Measurements from ENCODE around the gene RXYLT1.
"Not testable (repeated sequence)": the region's sequence is repeated elsewhere in the genome, so short reads cannot be mapped to it uniquely, and the experiment has no call there.

Gene RXYLT1

GRCh38 chr12:63779498-63780481, at the start of gene RXYLT1:
Gene RXYLT1, plus strand, starts transcription at chr12:63779909. Its CDS starts 52 bp downstream, at chr12:63779961.
- peak within 1 kb of the TSS; percentile 98 for H3K27ac Mint-ChIP-seq
- H3K27me3 Mint-ChIP-seq, result no peaks in the 10 kb centered on the region
- peak within 1 kb of the TSS; percentile 97 for H3K4me3 Mint-ChIP-seq
- peaks cover 24% of the 10 kb centered on the region for H3K36me3 Mint-ChIP-seq
- ATAC-seq, result peak; percentile 98
- H3K9me3 Mint-ChIP-seq, result no peaks in the 10 kb centered on the region
- peaks cover 23% of the 10 kb centered on the region for H3K4me1 Mint-ChIP-seq

- not testable (repeated sequence) for H3K27ac Mint-ChIP-seq, ATAC-seq, H3K27me3 Mint-ChIP-seq, H3K4me3 Mint-ChIP-seq, H3K36me3 Mint-ChIP-seq, H3K4me1 Mint-ChIP-seq, H3K9me3 Mint-ChIP-seq
Observed at GRCh38 chr12:63732779-63733178, 46.9 kb upstream of the RXYLT1 start.

GRCh38 chr12:63733585-63733984, 46.1 kb upstream of the RXYLT1 start:
- H3K4me1 Mint-ChIP-seq, H3K36me3 Mint-ChIP-seq, H3K27ac Mint-ChIP-seq, H3K9me3 Mint-ChIP-seq, H3K4me3 Mint-ChIP-seq, H3K27me3 Mint-ChIP-seq, ATAC-seq: not testable (repeated sequence)

- not testable (repeated sequence) for H3K4me3 Mint-ChIP-seq, H3K36me3 Mint-ChIP-seq, H3K27ac Mint-ChIP-seq, H3K9me3 Mint-ChIP-seq, ATAC-seq, H3K27me3 Mint-ChIP-seq, H3K4me1 Mint-ChIP-seq
Observed at GRCh38 chr12:63740551-63740950, 39.2 kb upstream of the RXYLT1 start.

- not testable (repeated sequence) for H3K4me1 Mint-ChIP-seq, ATAC-seq, H3K27ac Mint-ChIP-seq, H3K9me3 Mint-ChIP-seq, H3K4me3 Mint-ChIP-seq, H3K36me3 Mint-ChIP-seq
- H3K27me3 Mint-ChIP-seq, result peaks cover 13% of the 10 kb centered on the region
Observed at GRCh38 chr12:63741431-63741830, 38.3 kb upstream of the RXYLT1 start.

GRCh38 chr12:63744110-63744509, 35.6 kb upstream of the RXYLT1 start:
- H3K4me1 Mint-ChIP-seq, H3K9me3 Mint-ChIP-seq, ATAC-seq, H3K4me3 Mint-ChIP-seq, H3K36me3 Mint-ChIP-seq, H3K27ac Mint-ChIP-seq: not testable (repeated sequence)
- H3K27me3 Mint-ChIP-seq, result peaks cover 11% of the 10 kb centered on the region

GRCh38 chr12:63746470-63746869, 33.2 kb upstream of the RXYLT1 start:
- H3K9me3 Mint-ChIP-seq, ATAC-seq: not testable (repeated sequence)

GRCh38 chr12:63747136-63747535, 32.6 kb upstream of the RXYLT1 start:
- H3K27me3 Mint-ChIP-seq, H3K27ac Mint-ChIP-seq, H3K36me3 Mint-ChIP-seq, H3K4me3 Mint-ChIP-seq, H3K9me3 Mint-ChIP-seq, H3K4me1 Mint-ChIP-seq: not testable (repeated sequence)
- ATAC-seq, result peak; percentile 34

More at GRCh38 chr12:63746470-63746869, 33.2 kb upstream of the RXYLT1 start:
- H3K4me1 Mint-ChIP-seq, H3K27ac Mint-ChIP-seq, H3K36me3 Mint-ChIP-seq, H3K27me3 Mint-ChIP-seq, H3K4me3 Mint-ChIP-seq: not testable (repeated sequence)

- no peaks in the 10 kb centered on the region for H3K9me3 Mint-ChIP-seq
- ATAC-seq, result peak; percentile 54
- peaks cover 9% of the 10 kb centered on the region for H3K27me3 Mint-ChIP-seq
- H3K4me3 Mint-ChIP-seq, result no peak overlapping the region
- H3K36me3 Mint-ChIP-seq, result no peaks in the 10 kb centered on the region
- no peak overlapping the region for H3K27ac Mint-ChIP-seq
- H3K4me1 Mint-ChIP-seq, result no peaks in the 10 kb centered on the region
Observed at GRCh38 chr12:63747553-63747952, 32.2 kb upstream of the RXYLT1 start.

GRCh38 chr12:63752283-63752682, 27.4 kb upstream of the RXYLT1 start:
- H3K36me3 Mint-ChIP-seq, result no peaks in the 10 kb centered on the region
- H3K27ac Mint-ChIP-seq, result no peak overlapping the region
- H3K4me3 Mint-ChIP-seq, result no peak overlapping the region
- no peaks in the 10 kb centered on the region for H3K4me1 Mint-ChIP-seq
- no peaks in the 10 kb centered on the region for H3K9me3 Mint-ChIP-seq
- peaks cover 11% of the 10 kb centered on the region for H3K27me3 Mint-ChIP-seq
- no peak for ATAC-seq

- H3K36me3 Mint-ChIP-seq, result no peaks in the 10 kb centered on the region
- no peak overlapping the region for H3K27ac Mint-ChIP-seq
- no peaks in the 10 kb centered on the region for H3K4me1 Mint-ChIP-seq
- no peaks in the 10 kb centered on the region for H3K9me3 Mint-ChIP-seq
- no peak overlapping the region for H3K4me3 Mint-ChIP-seq
- H3K27me3 Mint-ChIP-seq, result peaks cover 15% of the 10 kb centered on the region
- no peak for ATAC-seq
Observed at GRCh38 chr12:63752841-63753240, 26.9 kb upstream of the RXYLT1 start.

- Mint-ChIP-seq H3K4me1 (no peaks in the 10 kb centered on the region), H3K27me3 (peaks cover 20% of the 10 kb centered on the region), H3K36me3 (no peaks in the 10 kb centered on the region), H3K4me3 (no peak overlapping the region), H3K27ac (no peak overlapping the region), H3K9me3 (no peaks in the 10 kb centered on the region)
- no peak for ATAC-seq
Observed at GRCh38 chr12:63753743-63754142, 26.0 kb upstream of the RXYLT1 start.

- Mint-ChIP-seq H3K9me3 (peaks cover 6% of the 10 kb centered on the region), H3K4me1 (no peaks in the 10 kb centered on the region), H3K27ac (no peak overlapping the region), H3K4me3 (no peak overlapping the region), H3K36me3 (peaks cover 10% of the 10 kb centered on the region), H3K27me3 (peaks cover 29% of the 10 kb centered on the region)
- ATAC-seq, result no peak
Observed at GRCh38 chr12:63764481-63764880, 15.2 kb upstream of the RXYLT1 start.

GRCh38 chr12:63766498-63766897, 13.2 kb upstream of the RXYLT1 start:
- peaks cover 15% of the 10 kb centered on the region for H3K9me3 Mint-ChIP-seq
- no peaks in the 10 kb centered on the region for H3K4me1 Mint-ChIP-seq
- H3K27ac Mint-ChIP-seq, result no peak overlapping the region
- H3K27me3 Mint-ChIP-seq, result peaks cover 29% of the 10 kb centered on the region
- ATAC-seq, result no peak
- no peak overlapping the region for H3K4me3 Mint-ChIP-seq
- peaks cover 10% of the 10 kb centered on the region for H3K36me3 Mint-ChIP-seq

GRCh38 chr12:63770375-63770774, 9.3 kb upstream of the RXYLT1 start:
- Mint-ChIP-seq H3K4me1 (no peaks in the 10 kb centered on the region), H3K9me3 (peaks cover 15% of the 10 kb centered on the region), H3K36me3 (peaks cover 10% of the 10 kb centered on the region), H3K4me3 (no peak overlapping the region), H3K27me3 (peaks cover 20% of the 10 kb centered on the region), H3K27ac (no peak overlapping the region)
- no peak for ATAC-seq

GRCh38 chr12:63777340-63777739, 2.4 kb upstream of the RXYLT1 start:
- Mint-ChIP-seq H3K27ac (no peak overlapping the region), H3K4me1 (peaks cover 15% of the 10 kb centered on the region), H3K4me3 (no peak overlapping the region), H3K27me3 (peaks cover 9% of the 10 kb centered on the region), H3K9me3 (no peaks in the 10 kb centered on the region), H3K36me3 (no peaks in the 10 kb centered on the region)
- ATAC-seq, result no peak

Data from stimulated activated memory B cell treated with anti-CD40 and anti-IgM and Interleukin-4, amounts not matched to agents 10 μg/mL and 1 μg/mL and 100 μg/mL, for 72 hours (primary cell).